ENCODE data around the gene CHTF18.

CHTF18 gene

DNA sequence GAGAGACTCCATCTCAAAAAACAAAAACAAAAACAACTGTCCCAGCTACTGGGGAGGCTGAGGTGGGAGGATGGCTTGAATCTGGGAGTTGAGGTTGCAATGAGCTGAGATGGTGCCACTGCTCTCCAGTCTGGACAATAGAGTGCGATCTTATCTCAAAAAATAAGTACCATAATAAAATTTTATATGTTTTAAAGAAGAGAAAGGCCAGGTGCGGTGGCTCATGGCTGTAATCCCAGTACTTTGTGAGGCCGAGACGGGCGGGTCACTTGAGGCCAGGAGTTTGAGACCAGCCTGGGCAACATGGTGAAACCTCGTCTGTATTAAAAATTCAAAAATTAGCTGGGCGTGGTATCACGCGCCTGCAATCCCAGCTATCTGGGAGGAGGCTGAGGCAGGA is 11.6 kb upstream of the CHTF18 start:
- DNase-seq = no peak

DNA sequence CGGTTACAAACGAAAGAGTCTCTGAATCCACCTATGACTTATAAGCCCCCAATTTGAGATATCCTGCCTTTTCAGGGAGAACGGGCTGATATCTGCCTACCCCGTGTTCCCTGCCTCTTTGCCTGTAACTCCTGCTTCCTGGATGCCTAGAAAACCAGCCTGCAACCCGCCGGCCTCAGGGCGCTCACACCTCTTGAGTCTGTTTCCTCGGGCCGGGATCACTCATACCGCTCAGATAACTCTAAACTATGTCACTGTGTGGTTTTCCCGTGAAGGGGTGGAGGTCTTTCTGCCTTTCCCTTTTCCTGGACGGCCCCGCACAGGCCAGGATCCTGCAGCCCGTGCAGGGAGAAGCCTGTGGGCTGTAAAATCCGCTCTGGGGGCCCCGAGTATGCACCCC is 10.6 kb upstream of the CHTF18 start:
- DNase-seq = no peak

DNA sequence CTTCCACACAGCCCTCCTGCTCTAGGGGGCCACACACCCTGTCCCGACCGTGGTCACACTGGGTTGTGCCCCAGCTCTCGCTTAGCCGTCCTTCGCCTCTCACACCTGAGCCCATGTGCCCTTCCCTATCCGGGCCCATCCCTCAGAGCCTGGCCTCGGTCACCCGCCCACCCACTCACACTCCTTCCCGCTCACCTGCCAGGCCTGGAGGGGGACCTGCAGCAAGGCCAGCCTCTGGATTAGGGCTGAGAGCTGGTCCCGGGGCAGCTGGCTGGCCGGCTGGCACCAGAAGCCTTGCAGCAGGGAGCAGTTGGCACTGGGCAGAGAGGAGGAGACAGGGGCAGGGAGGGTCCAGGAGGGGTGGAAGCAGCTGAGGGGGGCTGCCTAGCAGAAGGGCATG is 10.0 kb upstream of the CHTF18 start:
- no peak for DNase-seq

DNA sequence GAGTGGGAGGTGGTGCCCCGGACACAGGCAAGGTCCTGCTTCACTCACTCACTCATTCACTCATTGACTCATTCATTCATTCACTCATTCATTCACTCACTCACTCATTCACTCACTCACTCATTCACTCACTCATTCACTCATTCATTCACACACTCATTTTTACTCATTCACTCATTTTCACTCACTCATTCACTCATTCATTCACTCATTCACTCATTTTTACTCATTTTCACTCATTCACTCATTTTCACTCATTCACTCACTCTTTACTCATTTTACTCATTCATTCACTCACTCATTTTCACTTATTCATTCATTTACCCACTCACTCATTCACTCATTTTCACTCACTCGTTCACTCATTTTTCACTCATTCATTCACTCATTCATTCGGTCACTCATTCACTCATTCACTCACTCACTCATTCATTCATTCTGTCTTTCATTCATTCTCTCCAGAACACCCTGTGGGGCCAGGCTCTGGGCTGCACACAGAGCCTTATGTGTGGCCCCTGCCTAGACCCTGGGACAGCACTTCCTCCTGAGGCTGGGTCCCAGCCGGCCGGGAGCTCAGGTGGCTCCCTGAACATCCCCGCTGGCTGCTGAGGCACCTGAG is 9.4 kb upstream of the CHTF18 start:
- no peak for DNase-seq

DNA sequence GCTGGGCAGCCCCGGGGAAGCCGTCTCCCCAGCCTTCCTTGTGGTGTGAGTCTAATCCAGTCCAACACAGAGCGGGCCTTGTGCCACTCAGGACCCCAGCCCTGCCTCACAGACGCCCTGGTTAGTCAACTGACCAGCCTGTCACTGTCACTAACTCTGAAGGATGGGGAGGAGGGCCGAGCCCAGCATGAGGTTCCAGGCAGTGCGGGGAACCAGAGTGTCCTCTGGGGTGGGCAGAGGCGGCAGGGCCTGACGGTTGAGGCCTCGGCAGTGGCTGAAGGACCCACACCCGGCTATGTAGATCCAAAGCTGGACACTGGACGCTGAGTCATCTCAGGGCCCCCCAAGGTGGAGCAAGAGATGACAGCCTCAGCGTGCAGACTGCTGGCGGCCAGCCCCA is 8.9 kb upstream of the CHTF18 start:
- DNase-seq = no peak

DNA sequence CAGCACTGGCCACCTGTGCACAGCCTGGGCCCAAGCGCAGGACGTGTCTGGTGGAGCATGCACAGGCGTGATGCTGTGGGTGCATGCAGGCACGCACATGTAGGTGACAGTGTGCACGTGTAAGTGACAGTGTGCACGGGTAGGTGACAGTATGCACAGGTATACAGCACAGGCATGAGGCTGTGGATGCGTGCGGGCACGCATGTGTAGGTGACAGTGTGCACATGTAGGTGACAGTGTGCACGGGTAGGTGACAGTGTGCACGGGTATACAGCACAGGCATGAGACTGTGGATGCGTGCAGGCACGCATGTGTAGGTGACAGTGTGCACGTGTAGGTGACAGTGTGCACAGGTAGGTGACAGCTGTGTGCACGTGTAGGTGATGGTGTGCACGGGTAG is 8.1 kb upstream of the CHTF18 start:
- no peak for DNase-seq

DNA sequence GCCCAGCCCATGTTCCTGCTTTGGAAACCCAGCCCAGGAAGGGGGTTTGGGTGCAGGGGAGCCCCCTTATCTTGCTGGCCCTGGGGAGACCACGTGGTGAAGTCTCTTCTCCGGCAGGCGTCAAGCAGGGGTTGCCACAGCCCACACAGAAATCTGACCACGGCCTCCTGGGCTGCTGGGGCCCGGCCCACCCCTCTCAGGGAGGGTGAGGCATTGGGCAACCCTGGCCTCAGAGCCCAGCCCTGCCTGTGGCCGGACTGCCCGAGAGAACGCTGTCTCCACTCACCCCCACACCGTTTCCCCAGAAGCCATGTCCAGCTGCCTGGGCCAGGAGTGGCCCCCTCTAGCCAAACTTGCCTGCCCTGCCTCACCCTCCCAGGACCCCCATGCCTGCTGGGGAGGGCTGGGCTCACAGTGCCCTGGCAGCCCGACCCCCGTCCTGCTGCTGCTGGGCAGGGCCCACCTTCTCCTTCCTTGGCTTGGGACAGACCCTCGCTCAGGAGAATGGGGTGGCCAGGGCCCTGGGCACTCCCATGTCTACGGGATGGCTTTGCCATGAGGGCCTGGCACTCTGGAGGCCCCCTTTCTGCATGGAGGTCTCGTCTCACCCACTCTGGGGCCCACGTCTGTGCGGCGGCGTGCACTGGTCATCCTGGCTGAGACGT is 6.9 kb upstream of the CHTF18 start:
- DNase-seq = no peak

DNA sequence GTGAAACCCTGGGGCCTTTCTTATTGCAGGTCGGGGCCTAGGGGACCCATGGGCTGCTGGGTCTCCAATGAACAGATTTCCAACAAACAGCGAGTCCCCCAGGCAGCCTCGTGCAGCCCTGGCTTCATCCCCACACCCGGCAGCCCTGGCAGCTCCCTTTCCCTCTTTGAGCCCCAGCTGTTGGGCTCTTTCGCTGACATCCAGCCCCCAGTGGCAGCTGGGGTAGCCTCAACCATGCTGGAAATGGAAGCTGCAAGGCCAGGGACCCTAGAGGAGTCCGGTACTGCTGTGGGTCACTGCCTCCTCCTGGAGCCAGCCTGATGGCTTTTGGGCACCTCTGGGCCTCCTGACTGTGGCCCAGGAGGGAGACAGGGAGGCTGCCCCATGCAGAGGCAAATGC is 6.2 kb upstream of the CHTF18 start:
- no peak for DNase-seq

DNA sequence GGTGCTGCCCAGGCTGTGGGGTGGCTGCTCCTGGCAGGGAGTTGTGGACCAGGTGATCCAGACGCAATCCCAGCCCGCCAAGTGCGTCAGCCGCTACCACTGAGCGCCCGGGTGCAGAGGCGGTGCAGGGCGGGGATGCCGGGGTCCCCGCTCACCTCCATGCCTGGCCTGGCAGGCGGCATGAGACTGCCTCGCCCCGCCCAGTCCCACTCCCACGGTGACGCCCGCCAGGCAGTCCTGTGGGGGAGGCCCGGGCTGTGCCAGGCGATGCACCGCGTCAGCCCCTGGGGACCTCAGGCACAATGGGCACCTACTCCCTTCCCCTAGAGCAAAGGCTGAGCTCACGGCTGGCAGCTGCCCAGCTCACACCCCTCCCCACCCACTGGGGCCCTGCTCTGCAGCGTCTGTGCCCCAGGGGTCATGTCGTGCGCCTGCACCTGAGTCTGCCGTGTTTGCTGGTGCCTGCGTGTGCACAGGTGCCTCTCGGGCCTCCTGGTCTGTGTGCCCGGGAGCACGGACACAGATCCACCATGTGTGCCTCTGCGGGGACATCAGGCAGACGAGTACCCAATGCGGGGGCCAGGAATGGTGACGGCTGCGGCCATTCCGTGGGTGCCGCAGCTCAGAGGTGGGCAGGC is 5.5 kb upstream of the CHTF18 start:
- DNase-seq = no peak

DNA sequence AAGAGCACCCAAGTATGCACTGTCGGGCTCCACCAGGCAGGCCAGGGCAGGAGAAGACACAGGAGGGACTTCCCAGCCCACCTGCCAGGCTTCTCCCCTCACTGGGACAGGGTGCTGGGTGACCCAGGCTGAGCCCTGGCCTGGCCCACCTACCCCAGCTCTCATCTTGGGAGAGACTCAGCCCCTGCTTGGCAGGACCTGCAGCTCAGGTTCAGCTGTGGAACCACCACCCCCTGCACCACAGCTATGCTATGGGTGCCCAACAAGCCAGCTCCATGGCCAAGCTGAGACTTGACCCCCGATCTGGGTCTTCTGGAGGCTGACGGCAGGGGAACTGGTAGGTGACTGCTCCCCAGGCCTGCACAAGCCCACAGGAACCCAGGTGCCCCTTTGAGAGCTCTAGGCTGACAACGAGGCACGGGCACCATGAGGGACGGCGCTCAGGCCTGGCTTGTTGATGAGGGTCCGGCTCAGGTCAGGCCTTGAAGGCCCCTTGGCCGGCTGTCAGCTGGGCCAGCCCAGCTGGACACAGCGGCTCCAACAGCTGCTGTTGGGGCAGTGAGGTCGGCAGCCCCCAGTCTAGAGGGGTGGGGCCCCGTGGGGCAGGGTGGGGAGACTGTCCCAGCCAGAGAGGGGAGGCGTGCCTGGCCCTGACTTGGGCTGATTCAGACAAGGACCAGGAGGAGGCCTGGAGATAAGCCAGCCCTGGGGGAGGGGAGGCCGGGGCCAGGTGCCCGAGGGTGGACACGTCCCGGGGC is 4.8 kb upstream of the CHTF18 start:
- no peak for DNase-seq

DNA sequence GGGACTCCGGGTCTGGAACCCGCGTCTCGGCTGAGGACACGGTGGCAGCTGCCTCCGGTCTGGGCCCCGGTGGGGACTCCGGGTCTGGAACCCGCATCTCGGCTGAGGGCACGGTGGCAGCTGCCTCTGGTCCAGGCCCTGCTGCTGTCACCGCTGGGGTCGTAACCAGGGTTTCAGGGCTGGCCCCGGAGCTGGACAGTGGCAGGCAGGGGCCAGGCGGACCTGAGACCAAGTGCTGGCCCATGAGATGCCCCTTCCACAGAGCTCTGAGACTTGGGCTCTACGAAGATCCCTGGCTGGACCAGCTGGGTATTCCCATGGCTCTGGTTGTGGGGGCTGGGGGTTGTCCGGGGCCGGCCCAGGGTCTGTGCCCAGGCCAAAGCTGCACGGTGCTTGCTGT is 4.0 kb upstream of the CHTF18 start:
- DNase-seq = no peak

DNA sequence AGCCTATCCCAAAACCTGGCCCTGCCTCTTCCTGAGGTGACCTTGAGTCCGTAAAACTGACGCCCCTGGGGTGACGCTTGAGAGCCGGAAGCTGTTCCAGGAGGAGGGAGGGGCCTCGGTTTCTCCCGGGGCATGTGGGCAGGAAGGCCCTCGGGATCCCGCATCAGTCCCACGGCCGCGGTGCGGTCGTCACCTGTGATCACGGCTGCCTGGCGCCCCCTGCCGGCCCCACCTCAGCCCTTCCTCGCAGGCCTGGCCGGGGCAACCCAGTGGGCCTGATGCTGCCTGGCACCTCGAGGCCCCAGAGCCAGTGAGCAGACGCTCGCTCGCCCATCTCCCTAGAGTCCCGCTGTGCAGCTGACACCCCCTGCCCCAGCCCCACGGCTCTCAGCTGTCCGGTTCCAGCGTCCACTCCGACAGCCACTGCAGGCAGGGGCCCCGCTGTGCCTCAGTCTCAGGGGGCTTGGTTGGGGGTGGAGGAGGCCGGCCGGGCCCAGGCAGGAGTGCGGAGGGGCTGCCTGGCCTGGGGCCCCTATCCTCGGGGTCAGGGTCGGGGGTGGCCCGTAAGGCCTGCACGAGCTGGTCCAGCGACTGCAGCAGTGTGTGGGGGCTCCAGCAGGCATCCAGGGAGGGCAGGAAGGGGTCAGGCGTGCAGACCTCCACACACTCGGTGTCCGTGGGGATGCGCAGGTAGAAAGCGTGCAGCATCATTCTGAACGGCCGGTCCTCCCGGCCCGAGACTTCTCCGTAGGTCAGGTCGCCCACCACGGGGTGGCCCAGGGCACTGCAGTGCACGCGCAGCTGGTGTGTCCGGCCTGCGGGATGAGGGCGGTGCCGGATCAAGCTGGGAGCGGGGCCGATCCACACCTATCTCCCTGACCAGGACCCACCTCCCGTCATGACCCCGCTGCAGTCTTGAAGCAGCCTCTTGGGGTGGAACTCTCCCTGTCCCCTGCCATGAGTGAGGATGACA is 2.6 kb upstream of the CHTF18 start:
- peak; percentile 61 to 76 for DNase-seq

DNA sequence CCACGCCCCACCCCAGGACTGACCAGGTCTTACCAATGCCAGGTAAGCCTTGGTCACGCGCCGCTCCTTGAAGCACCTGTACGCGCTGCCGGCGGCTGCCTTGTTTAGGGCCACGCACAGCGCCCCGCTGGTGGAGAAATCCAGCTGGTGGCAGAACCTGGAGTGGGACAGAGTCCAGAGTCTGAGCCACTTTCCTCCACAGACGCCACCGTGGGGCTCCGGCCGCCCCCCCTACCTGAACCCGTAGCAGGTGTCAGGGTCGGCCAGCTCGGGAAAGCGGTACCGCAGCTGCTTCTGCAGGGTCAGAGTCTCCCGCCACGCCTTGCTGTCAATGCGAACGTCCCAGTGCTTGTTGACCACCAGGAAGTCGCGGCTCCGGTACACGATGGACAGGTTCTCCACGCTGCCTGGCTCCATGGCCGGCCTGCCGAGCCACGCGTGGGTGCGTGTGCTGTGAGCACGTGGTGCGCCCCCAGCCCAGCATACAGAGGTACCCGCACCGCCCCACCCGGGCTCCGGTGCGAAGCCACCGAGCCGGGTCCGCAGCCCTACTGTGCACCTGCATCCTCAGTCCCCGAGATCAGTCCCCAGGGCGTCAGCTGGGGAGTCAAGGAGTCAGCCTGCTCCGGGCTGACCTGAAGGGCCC is 976 bp upstream of the CHTF18 start:
- no peak for DNase-seq

DNA sequence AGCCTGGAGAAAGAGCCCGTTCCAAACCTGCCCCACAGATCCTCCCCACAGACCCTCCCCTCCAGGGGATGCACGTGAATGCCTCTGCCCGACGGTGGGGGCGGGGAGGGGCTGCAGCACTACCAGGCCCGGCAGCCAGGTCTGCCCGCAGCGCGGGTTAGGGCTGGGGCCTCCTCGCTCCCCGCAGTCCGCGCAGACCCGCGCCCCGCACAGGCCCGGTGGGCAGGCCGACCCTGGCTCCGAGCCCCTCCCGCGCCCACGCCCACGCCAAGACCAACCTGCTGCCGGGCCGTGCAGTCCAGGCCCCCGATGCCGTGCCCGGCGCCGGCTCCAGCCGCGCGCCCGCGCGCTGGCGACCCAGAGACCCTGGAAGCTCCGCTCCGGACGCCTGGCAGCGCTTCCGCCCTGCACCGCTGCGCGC is 432 bp upstream of the CHTF18 start, which contains the start of gene RPUSD1:
Gene RPUSD1 (minus strand): TSS at position 404 of the 421 bp plus-strand sequence. CDS start 644 bp downstream, outside the sequence.
- no peak for DNase-seq

DNA sequence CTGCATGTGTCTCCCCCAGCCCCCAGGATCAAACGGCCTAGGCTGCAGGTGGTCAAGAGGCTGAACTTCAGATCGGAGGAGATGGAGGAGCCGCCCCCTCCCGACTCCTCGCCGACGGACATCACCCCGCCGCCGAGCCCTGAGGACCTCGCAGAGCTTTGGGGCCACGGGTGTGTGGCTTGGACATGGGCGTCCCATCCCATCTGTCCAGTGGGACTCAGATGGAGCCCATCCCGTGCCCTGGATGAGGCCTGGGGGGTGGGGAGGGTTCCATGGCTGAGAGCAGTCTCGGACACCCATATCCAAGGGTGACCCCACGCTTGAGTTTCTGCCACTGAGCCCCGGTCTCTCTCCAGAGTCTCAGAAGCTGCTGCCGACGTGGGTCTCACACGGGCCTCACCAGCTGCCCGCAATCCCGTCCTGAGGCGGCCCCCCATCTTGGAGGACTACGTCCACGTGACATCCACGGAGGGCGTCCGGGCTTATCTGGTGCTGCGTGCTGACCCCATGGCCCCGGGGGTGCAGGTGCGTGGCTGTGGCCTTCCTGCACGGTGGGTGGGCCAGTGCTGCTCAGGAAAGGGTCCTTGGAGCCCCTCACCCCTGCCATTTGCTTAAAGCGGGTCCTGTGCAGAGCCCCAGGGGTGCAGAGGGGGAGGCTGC is 901 bp downstream of the CHTF18 start:
- no peak for DNase-seq

DNA sequence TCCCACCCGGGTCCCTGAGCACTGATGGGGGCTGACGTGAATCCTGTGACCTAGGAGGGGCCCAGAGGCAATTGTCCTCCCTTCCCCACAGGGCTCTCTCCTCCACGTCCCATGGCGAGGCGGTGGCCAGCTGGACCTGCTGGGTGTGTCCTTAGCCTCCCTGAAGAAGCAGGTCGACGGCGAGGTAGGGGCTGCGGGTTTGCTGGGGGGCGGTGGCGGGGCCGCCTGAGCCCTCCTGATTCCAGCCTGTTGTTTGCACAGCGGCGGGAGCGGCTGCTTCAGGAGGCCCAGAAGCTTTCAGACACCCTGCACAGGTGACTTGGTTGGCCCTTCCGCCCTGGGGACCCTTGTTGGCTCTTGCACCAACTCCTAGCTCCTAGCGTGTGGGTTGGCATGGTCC is 1.7 kb downstream of the CHTF18 start:
- DNase-seq = no peak

DNA sequence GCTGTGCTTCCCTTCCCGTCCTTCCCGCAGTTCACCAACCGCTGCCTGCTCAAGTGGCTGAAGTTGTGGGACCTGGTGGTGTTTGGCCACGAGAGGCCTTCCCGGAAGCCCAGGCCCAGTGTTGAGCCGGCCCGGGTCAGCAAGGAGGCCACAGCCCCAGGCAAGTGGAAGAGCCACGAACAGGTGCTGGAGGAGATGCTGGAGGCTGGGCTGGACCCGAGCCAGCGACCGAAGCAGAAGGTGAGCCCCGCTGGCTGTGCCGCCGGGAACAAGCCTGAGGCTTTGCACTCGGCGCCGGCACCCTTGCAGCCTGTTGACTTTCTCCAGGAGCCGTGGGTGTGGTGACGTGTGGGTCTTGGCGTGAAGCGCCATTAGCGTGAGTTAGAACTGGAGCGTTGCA is 2.7 kb downstream of the CHTF18 start:
- DNase-seq = no peak

DNA sequence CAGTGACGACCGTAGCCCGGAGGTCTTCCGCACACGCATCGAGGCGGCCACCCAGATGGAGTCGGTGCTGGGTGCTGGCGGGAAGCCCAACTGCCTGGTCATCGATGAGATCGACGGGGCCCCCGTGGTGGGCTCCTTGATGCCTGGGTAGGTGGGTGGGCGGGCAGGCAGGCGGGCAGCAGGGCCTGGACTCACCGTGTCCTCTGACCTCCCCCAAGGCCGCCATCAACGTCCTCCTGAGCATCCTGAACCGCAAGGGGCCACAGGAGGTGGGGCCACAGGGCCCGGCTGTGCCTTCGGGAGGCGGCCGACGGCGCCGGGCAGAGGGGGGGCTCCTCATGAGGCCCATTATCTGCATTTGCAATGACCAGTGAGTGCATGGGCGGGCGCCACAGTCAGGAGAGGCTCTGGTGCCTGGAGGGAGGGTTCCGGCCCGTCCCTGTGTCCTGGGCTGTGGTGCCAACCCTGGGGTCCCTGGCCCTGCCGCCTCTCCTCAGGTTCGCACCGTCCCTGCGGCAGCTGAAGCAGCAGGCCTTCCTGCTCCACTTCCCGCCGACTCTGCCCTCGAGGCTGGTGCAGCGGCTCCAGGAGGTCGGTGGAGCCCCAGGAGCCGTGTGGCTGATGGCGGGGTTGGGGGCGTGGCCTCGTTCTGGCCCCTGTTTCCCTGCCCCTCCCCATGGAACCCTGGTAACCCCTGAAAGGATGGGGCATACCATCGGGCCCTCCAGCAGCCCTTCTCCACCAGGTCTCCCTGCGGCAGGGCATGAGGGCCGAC is 4.0 kb downstream of the CHTF18 start:
- no peak for DNase-seq

DNA sequence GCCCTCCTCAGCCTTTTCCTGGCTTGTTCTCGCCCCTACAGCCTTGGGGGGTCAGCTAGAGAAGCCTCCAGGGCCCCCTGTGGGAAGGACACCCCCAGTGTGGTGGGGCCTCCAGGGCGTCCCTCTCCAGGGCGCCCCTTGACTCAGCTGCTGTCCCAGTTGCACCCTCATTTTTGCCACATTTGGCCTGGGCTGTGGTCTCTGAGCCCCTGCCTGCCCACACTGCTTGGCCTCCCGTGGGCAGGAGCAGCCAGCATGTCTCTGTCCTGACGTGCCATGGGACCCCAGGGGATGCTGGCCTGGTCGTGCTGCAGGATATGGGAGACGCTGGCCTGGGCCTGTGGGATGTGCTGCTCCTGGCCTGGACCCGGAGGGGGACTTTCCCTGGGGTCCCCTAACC is 5.0 kb downstream of the CHTF18 start:
- no peak for DNase-seq

DNA sequence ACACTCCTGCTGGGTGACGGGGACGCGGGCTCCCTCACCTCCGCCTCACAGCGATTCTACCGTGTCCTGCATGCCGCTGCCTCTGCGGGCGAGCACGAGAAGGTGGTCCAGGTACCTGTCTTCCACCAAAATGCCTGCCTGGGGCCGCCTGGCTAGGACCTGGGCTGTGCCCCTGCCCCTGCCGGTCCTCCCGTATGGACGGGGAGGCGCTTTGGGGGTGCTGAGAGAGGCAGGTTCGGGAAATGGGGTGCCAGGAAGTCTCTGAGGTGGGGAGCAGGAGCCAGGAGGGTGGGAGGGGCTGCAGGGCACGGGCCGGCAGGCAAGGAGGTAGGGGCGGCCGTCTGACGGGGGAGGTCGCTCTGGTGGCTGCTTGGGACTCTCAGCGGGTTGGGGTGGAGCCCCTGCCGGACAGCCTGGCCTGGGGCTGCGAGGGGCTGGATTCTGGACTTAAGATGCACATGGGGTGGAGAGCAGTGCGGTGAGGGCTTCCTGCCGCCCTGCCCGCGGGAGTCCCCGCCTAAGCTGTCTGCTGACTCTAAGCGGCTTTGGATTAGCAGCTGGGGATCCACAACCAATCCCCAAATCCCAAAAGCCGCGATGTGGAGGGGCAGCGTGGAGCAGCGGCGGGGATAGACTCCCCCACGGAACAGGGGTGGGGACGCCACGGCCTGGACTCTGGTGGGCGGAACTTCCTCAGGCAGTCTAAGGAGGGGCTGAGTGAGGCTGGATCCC is 5.8 kb downstream of the CHTF18 start:
- no peak for DNase-seq
